GM21576 (cell line): ENCODE measurements around the gene GRID2IP.
"Not testable (repeated sequence)": the region's sequence is repeated elsewhere in the genome, so short reads cannot be mapped to it uniquely, and the experiment has no call there.

Experiments
- ATAC-seq: cut with Tn5 transposase; IDR thresholded peaks from one replicate; pipeline ENCODE4 v1.9.1; 2021; ENCODE audit warnings: mild to moderate bottlenecking, moderate library complexity; ENCODE audit not compliant: unreplicated experiment

Gene GRID2IP

GRCh38 chr7:6453734-6454133, 97.5 kb downstream of the GRID2IP start:
- no peak for ATAC-seq

GRCh38 chr7:6451224-6451705, 100.0 kb downstream of the GRID2IP start:
- no peak for ATAC-seq

GRCh38 chr7:6450591-6450990, 100.7 kb downstream of the GRID2IP start:
- not testable (repeated sequence) for ATAC-seq

GRCh38 chr7:6449884-6450283, 101.4 kb downstream of the GRID2IP start:
- not testable (repeated sequence) for ATAC-seq

GRCh38 chr7:6448943-6449543, 102.2 kb downstream of the GRID2IP start:
- no peak for ATAC-seq

GRCh38 chr7:6447581-6448199, 103.6 kb downstream of the GRID2IP start, which contains the start of gene DAGLB:
DAGLB (minus strand) TSS chr7:6447954; CDS start chr7:6447842, 112 bp downstream.
- peak; percentile 81 for ATAC-seq
